SK-N-SH treated with all-trans-retinoic acid at 6 μM for 48 hours (cell line): ENCODE measurements around the gene HIPK1.

Experiments
- ATAC-seq: fragments of 200-7000 bp; cut with Tn5 transposase; 3 replicates; pipeline ENCODE4 v1.9.1; 2020; ENCODE audit warnings: mild to moderate bottlenecking, moderate library complexity
- ARNTL ChIP-seq: fragments of 450-650 bp; formaldehyde crosslinking; IDR thresholded peaks from 2 replicates; pipeline ENCODE4 v1.5.0; 2020; ENCODE audit warnings: low read depth, mild to moderate bottlenecking, moderate library complexity, borderline replicate concordance
- BACH2 ChIP-seq: fragments of 250-450 bp; sonication (Bioruptor Pico); IDR thresholded peaks from 2 replicates; pipeline ENCODE4 v1.9.0; 2021; ENCODE audit warnings: mild to moderate bottlenecking, borderline replicate concordance
- CSDC2 ChIP-seq: fragments of 250-450 bp; sonication (Bioruptor Pico); IDR thresholded peaks from 2 replicates; pipeline ENCODE4 v1.5.0; 2020; ENCODE audit warnings: mild to moderate bottlenecking, moderate library complexity
- ESRRG ChIP-seq: fragments of 250-450 bp; sonication (Bioruptor Pico); IDR thresholded peaks from 2 replicates; pipeline ENCODE4 v1.6.1; 2021; ENCODE audit warnings: mild to moderate bottlenecking
- GLIS3 ChIP-seq: fragments of 250-450 bp; sonication (Bioruptor Pico); IDR thresholded peaks from 2 replicates; pipeline ENCODE4 v1.5.0; 2020; ENCODE audit warnings: mild to moderate bottlenecking, moderate library complexity
- ISL1 ChIP-seq: fragments of 250-450 bp; sonication (Bioruptor Pico); IDR thresholded peaks from 2 replicates; pipeline ENCODE4 v2.1.2; 2022; ENCODE audit warnings: mild to moderate bottlenecking, moderate library complexity
- OSR1 ChIP-seq: fragments of 250-450 bp; sonication (Bioruptor Pico); IDR thresholded peaks from 2 replicates; pipeline ENCODE4 v1.8.0; 2022; ENCODE audit warnings: moderate library complexity, mild to moderate bottlenecking, inconsistent platforms
- PPARA ChIP-seq: fragments of 250-450 bp; sonication (Bioruptor Pico); IDR thresholded peaks from 2 replicates; pipeline ENCODE4 v1.5.0; 2020; ENCODE audit warnings: mild to moderate bottlenecking, borderline replicate concordance
- RARB ChIP-seq: fragments of 250-450 bp; sonication (Bioruptor Pico); IDR thresholded peaks from 2 replicates; pipeline ENCODE4 v1.8.0; 2021; ENCODE audit warnings: mild to moderate bottlenecking, moderate library complexity
- SNAI2 ChIP-seq: fragments of 250-450 bp; sonication (Bioruptor Pico); IDR thresholded peaks from 2 replicates; pipeline ENCODE4 v1.5.0; 2020; ENCODE audit warnings: mild to moderate bottlenecking, moderate library complexity
- TOX ChIP-seq: fragments of 250-450 bp; sonication (Bioruptor Pico); IDR thresholded peaks from 2 replicates; pipeline ENCODE4 v1.8.0; 2021; ENCODE audit warnings: mild to moderate bottlenecking, moderate library complexity, borderline replicate concordance
- ZC3H10 ChIP-seq: fragments of 250-450 bp; sonication (Bioruptor Pico); IDR thresholded peaks from 2 replicates; pipeline ENCODE4 v1.5.1; 2021; ENCODE audit warnings: mild to moderate bottlenecking, moderate library complexity
- ZFP3 ChIP-seq: fragments of 250-450 bp; sonication (Bioruptor Pico); IDR thresholded peaks from 2 replicates; pipeline ENCODE4 v1.5.0; 2020; ENCODE audit warnings: mild to moderate bottlenecking, moderate library complexity
- ZFP30 ChIP-seq: fragments of 450-650 bp; formaldehyde crosslinking; IDR thresholded peaks from 2 replicates; pipeline ENCODE4 v1.5.0; 2022; ENCODE audit warnings: mild to moderate bottlenecking, moderate library complexity
- ZNF565 ChIP-seq: fragments of 450-650 bp; formaldehyde crosslinking; conservative IDR thresholded peaks from 2 replicates; pipeline ENCODE4 v1.5.0; 2020; ENCODE audit warnings: low read depth, mild to moderate bottlenecking, moderate library complexity
- ZNF8 ChIP-seq: fragments of 450-650 bp; formaldehyde crosslinking; IDR thresholded peaks from 2 replicates; pipeline ENCODE4 v1.5.0; 2020; ENCODE audit warnings: mild to moderate bottlenecking, moderate library complexity
- TF ChIP-seq, protein P1 (sequence below): fragments of 250-450 bp; sonication (Bioruptor Pico); IDR thresholded peaks from 2 replicates; pipeline ENCODE4 v1.5.0; 2020; ENCODE audit warnings: mild to moderate bottlenecking, moderate library complexity
- TF ChIP-seq, protein P2 (sequence below): fragments of 250-450 bp; sonication (Bioruptor Pico); IDR thresholded peaks from 2 replicates; pipeline ENCODE4 v1.8.0; 2021; ENCODE audit warnings: low read depth, mild to moderate bottlenecking, moderate library complexity, borderline replicate concordance
- TF ChIP-seq, protein P3 (sequence below): fragments of 250-450 bp; sonication (Bioruptor Pico); IDR thresholded peaks from 2 replicates; pipeline ENCODE4 v1.8.0; 2020; ENCODE audit warnings: mild to moderate bottlenecking, moderate library complexity, borderline replicate concordance
- TF ChIP-seq, protein P4 (sequence below): fragments of 250-450 bp; sonication (Bioruptor Pico); IDR thresholded peaks from 2 replicates; pipeline ENCODE4 v1.5.1; 2021; ENCODE audit warnings: mild to moderate bottlenecking, moderate library complexity

The HIPK1 gene

DNA sequence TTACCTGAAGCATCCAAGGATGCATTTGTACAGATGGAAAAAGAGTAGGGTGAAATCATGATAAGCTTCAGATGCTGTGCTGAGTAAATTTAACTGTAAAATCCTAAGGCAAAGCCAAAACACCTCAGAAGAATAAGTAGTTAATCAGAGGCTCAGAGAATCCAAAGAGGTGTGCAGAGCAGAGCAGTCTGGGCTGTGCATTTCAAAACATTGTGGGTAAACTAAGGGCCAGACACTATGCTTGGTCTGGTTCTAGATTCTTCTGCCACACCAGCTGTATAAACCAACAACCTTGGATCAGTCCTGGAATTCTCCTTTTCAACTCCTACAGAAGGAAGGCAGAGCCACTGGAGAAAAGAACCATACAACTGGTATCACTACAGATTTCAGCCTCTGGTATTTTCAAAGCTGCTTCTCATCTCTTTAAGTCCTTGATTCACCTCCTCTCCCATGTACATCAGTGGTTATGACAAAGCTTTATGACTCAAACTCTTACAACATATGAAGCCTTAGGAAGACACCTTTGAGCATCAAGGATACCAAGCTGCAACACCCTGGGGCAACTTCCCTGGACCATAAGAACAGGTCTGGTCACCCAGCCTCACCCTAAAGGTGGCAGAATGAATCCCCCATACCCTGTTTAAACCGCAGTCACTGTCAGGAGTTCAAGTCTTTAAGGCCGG lies 11.6 kb upstream of the HIPK1 start:
- no peak for ATAC-seq

DNA sequence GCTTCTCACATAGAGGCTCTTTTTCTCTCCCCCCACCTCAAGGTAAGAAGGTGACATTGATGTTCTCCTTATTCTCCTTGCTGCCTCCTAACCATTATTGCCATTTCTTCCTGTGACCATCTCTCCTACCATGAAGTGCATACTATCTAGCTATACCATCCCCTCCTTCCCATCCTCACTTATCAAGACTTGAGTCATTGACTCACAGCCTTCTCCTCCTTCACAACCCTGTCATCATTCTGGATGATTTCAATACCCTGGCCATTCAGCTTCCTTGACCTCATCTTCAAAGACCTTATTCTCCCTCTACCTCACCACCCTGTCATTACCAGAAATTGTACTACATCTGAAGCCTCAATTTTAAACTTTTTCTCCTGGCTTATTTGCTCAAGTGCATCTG lies 10.9 kb upstream of the HIPK1 start:
- TF ChIP-seq RARB (no peak), GLIS3 (CRISPR knock-in tag) (no peak), ARNTL (CRISPR knock-in tag) (no peak), ISL1 (CRISPR knock-in tag) (no peak), SNAI2 (CRISPR knock-in tag) (no peak), ZC3H10 (no peak), BACH2 (no peak)
- TF ChIP-seq, all 23 proteins: peak for 0
- ATAC-seq: no peak

More for the DNA sequence above, 11.6 kb upstream of the HIPK1 start:
- no peak for TF ChIP-seq BACH2
- no peak for TF ChIP-seq ZNF565 (CRISPR knock-in tag)
- no peak for TF ChIP-seq ZNF8 (CRISPR knock-in tag)
- TF ChIP-seq, protein P1, sequence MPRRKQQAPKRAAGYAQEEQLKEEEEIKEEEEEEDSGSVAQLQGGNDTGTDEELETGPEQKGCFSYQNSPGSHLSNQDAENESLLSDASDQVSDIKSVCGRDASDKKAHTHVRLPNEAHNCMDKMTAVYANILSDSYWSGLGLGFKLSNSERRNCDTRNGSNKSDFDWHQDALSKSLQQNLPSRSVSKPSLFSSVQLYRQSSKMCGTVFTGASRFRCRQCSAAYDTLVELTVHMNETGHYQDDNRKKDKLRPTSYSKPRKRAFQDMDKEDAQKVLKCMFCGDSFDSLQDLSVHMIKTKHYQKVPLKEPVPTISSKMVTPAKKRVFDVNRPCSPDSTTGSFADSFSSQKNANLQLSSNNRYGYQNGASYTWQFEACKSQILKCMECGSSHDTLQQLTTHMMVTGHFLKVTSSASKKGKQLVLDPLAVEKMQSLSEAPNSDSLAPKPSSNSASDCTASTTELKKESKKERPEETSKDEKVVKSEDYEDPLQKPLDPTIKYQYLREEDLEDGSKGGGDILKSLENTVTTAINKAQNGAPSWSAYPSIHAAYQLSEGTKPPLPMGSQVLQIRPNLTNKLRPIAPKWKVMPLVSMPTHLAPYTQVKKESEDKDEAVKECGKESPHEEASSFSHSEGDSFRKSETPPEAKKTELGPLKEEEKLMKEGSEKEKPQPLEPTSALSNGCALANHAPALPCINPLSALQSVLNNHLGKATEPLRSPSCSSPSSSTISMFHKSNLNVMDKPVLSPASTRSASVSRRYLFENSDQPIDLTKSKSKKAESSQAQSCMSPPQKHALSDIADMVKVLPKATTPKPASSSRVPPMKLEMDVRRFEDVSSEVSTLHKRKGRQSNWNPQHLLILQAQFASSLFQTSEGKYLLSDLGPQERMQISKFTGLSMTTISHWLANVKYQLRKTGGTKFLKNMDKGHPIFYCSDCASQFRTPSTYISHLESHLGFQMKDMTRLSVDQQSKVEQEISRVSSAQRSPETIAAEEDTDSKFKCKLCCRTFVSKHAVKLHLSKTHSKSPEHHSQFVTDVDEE: no peak
- TF ChIP-seq, protein P2, sequence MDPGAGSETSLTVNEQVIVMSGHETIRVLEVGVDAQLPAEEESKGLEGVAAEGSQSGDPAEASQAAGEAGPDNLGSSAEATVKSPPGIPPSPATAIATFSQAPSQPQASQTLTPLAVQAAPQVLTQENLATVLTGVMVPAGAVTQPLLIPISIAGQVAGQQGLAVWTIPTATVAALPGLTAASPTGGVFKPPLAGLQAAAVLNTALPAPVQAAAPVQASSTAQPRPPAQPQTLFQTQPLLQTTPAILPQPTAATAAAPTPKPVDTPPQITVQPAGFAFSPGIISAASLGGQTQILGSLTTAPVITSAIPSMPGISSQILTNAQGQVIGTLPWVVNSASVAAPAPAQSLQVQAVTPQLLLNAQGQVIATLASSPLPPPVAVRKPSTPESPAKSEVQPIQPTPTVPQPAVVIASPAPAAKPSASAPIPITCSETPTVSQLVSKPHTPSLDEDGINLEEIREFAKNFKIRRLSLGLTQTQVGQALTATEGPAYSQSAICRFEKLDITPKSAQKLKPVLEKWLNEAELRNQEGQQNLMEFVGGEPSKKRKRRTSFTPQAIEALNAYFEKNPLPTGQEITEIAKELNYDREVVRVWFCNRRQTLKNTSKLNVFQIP (CRISPR knock-in tag): no peak

DNA sequence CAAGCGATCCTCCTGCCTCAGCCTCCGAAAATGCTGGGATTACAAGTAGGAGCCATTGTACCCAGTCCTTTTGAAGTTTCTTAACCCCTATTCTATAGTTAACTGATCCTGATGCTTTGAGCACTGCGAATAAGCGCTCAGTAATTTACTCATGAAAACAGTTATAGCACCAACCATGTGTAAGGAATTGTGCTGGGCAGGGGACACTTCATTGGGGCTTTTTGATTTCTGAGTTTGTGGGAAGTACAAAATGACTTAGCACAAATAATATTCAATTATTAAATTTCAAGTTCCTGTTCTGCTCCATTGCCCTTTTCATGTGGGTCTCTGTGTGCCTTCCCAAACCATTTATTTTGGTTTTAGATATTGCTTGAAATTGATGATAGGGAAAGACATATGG lies 6.2 kb upstream of the HIPK1 start:
- TF ChIP-seq SNAI2 (CRISPR knock-in tag) (no peak), OSR1 (no peak)
- ATAC-seq: no peak

DNA sequence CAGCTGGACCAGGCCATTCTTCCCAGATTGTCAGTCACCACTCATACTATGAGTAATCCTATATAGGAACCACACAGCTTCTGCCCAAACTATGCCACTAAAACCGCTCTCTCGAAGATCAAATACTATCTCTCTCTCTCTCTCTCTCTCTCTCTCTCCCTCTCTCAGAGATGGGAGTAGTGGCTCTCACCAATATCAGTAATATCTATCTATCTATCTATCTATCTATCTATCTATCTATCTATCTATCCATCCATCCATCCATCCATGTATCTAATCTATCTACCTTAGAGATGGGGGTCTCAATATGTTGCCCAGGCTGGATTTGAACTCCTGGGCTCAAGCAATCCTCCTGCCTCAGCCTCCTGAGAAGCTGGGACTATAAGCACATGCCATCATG lies 4.7 kb upstream of the HIPK1 start:
- TF ChIP-seq OSR1 (no peak), CSDC2 (CRISPR knock-in tag) (no peak), ISL1 (CRISPR knock-in tag) (no peak), ZC3H10 (no peak), ESRRG (CRISPR knock-in tag) (no peak), TOX (no peak), ARNTL (CRISPR knock-in tag) (no peak), SNAI2 (CRISPR knock-in tag) (no peak), ZFP30 (no peak), GLIS3 (CRISPR knock-in tag) (no peak), RARB (no peak), BACH2 (no peak), PPARA (no peak), ZNF8 (CRISPR knock-in tag) (no peak), ZFP3 (CRISPR knock-in tag) (no peak)
- TF ChIP-seq, protein P1: no peak
- TF ChIP-seq, protein P3, sequence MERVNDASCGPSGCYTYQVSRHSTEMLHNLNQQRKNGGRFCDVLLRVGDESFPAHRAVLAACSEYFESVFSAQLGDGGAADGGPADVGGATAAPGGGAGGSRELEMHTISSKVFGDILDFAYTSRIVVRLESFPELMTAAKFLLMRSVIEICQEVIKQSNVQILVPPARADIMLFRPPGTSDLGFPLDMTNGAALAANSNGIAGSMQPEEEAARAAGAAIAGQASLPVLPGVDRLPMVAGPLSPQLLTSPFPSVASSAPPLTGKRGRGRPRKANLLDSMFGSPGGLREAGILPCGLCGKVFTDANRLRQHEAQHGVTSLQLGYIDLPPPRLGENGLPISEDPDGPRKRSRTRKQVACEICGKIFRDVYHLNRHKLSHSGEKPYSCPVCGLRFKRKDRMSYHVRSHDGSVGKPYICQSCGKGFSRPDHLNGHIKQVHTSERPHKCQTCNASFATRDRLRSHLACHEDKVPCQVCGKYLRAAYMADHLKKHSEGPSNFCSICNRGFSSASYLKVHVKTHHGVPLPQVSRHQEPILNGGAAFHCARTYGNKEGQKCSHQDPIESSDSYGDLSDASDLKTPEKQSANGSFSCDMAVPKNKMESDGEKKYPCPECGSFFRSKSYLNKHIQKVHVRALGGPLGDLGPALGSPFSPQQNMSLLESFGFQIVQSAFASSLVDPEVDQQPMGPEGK (CRISPR knock-in tag): no peak
- TF ChIP-seq, protein P4, sequence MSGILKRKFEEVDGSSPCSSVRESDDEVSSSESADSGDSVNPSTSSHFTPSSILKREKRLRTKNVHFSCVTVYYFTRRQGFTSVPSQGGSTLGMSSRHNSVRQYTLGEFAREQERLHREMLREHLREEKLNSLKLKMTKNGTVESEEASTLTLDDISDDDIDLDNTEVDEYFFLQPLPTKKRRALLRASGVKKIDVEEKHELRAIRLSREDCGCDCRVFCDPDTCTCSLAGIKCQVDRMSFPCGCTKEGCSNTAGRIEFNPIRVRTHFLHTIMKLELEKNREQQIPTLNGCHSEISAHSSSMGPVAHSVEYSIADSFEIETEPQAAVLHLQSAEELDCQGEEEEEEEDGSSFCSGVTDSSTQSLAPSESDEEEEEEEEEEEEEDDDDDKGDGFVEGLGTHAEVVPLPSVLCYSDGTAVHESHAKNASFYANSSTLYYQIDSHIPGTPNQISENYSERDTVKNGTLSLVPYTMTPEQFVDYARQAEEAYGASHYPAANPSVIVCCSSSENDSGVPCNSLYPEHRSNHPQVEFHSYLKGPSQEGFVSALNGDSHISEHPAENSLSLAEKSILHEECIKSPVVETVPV (CRISPR knock-in tag): no peak
- no peak for ATAC-seq
